HepG2 (cell line): ENCODE results near the gene MIA3. TPM values are rescaled to one million over a fixed set of nuclear protein-coding genes. Genes with fewer than 3 reads are reported as not detected.

Source experiments
- ATAC-seq: fragments of 200-7000 bp; cut with Tn5 transposase; 3 replicates; pipeline ENCODE4 v1.9.1; 2020; ENCODE audit warnings: mild to moderate bottlenecking, moderate library complexity
- BruUV-seq: library from RNA; stranded (reverse); fragments of 400-500 nt; replicated peaks from 2 replicates; lab custom pipeline; 2021; lab: Mats Ljungman, UMichigan
- CTCF ChIA-PET: fragments of 300-600 bp; formaldehyde crosslinking; extraction: SDS; loops from one replicate; lab custom pipeline; 2021; ENCODE audit warnings: low total read pairs, inconsistent platforms, low intra/inter-chr PET ratio; lab: Yijun Ruan, JAX
- POLR2A ChIA-PET: fragments of 350-600 bp; sonication (Branson Sonifier 250); formaldehyde crosslinking; loops from one replicate; lab custom pipeline; 2020; ENCODE audit warnings: antibody characterized with exemption, inconsistent platforms; lab: Yijun Ruan, JAX
- DNase-seq: peaks from one replicate; pipeline ENCODE4 v3.0.0-alpha.2; 2015; ENCODE audit warnings: low spot score
- FAIRE-seq: peaks from 3 replicates; lab custom pipeline; 2011; peaks lifted over from hg19 to GRCh38; lab: Jason Lieb, UNC
- H2AFZ ChIP-seq: one replicate; pipeline ENCODE4 v1.6.1; 2011; ENCODE audit warnings: low read length, inconsistent platforms
- H3K27ac ChIP-seq: fragments of 300-600 bp; 3 replicates; pipeline ENCODE4 v1.8.0; 2011; ENCODE audit warnings: mixed run types, mild to moderate bottlenecking, mixed read lengths, low read length, inconsistent platforms; ENCODE audit not compliant: insufficient read depth; ENCODE audit errors: extremely low read length
- H3K27me3 ChIP-seq, 2 experiments: fragments of 200-600 bp in 1 of 2; 2 replicates in 1 of 2; 3 replicates in 1 of 2; pipeline versions ENCODE4 v1.6.0 to v1.8.0; 2011; ENCODE audit warnings: low read length in 2 of 2, mild to moderate bottlenecking in 2 of 2, moderate library complexity in 2 of 2, inconsistent platforms in 1 of 2; ENCODE audit not compliant: insufficient read depth in 2 of 2, control insufficient read depth in 1 of 2
- H3K36me3 ChIP-seq, 2 experiments: fragments of 200-600 bp in 1 of 2; replicated peaks in 1 of 2; 2 replicates in 1 of 2; 3 replicates in 1 of 2; pipeline versions ENCODE4 v1.5.1 to v1.8.0; 2011; ENCODE audit warnings: low read length in 2 of 2, inconsistent platforms in 1 of 2; ENCODE audit not compliant: insufficient read depth in 2 of 2, control insufficient read depth in 1 of 2
- H3K4me1 ChIP-seq: 2 replicates; pipeline ENCODE4 v1.5.1; 2012; ENCODE audit warnings: low read length, inconsistent platforms; ENCODE audit not compliant: insufficient read depth
- H3K4me2 ChIP-seq: 2 replicates; pipeline ENCODE4 v1.6.0; 2011; ENCODE audit warnings: low read depth, low read length, inconsistent platforms
- H3K4me3 ChIP-seq, 3 experiments: fragments of 200-600 bp in 1 of 3; sonication (generic), shearing (Covaris generic) in 1 of 3; replicated peaks in 1 of 3; 2 replicates each; pipeline ENCODE4 v1.5.1; 2011 to 2016; ENCODE audit warnings: low read length in 3 of 3, inconsistent platforms in 2 of 3, low read depth in 2 of 3, mild to moderate bottlenecking in 2 of 3, control low read depth in 1 of 3, mixed read lengths in 1 of 3; ENCODE audit not compliant: insufficient read depth in 1 of 3
- H3K79me2 ChIP-seq: one replicate; pipeline ENCODE4 v1.6.1; 2011; ENCODE audit warnings: low read length, inconsistent platforms; ENCODE audit not compliant: insufficient read depth
- H3K9ac ChIP-seq: 2 replicates; pipeline ENCODE4 v1.6.0; 2011; ENCODE audit warnings: mild to moderate bottlenecking, low read depth, low read length, inconsistent platforms; ENCODE audit not compliant: insufficient read depth
- H3K9me3 ChIP-seq: 2 replicates; pipeline ENCODE4 v1.5.1; 2012; ENCODE audit warnings: mild to moderate bottlenecking, low read length
- H4K20me1 ChIP-seq: 2 replicates; pipeline ENCODE4 v1.6.0; 2011; ENCODE audit warnings: inconsistent platforms, mild to moderate bottlenecking, low read length, moderate library complexity; ENCODE audit not compliant: insufficient read depth
- CREB1 ChIP-seq, 2 experiments: fragments of 450-650 bp in 1 of 2; IDR thresholded peaks; 2 replicates each; pipeline ENCODE4 v1.6.1; 2016 to 2017; ENCODE audit warnings: control low read depth in 1 of 2, mild to moderate bottlenecking in 1 of 2, missing compliant biosample characterization in 1 of 2, missing genetic modification characterization in 1 of 2
- DNMT1 ChIP-seq: sonication (generic); formaldehyde crosslinking; IDR thresholded peaks from 2 replicates; pipeline ENCODE4 v1.5.1; 2020; ENCODE audit warnings: mild to moderate bottlenecking, missing genetic modification reagents
- HMG20B ChIP-seq: conservative IDR thresholded peaks from 2 replicates; pipeline ENCODE4 v1.6.1; 2016; ENCODE audit warnings: missing genetic modification reagents, missing compliant biosample characterization
- IRX3 ChIP-seq: sonication (generic); formaldehyde crosslinking; IDR thresholded peaks from 2 replicates; pipeline ENCODE4 v1.8.1; 2023; ENCODE audit warnings: mild to moderate bottlenecking, low read depth, missing genetic modification reagents, borderline replicate concordance
- KDM5A ChIP-seq: fragments of 200-600 bp; sonication (generic); IDR thresholded peaks from 2 replicates; pipeline ENCODE4 v1.7.0; 2018; ENCODE audit warnings: antibody characterized with exemption, mild to moderate bottlenecking, low read length, borderline replicate concordance
- MBNL3 ChIP-seq: fragments of 250-450 bp; sonication (Bioruptor Pico); conservative IDR thresholded peaks from 2 replicates; pipeline ENCODE4 v1.8.0; 2022; ENCODE audit warnings: mild to moderate bottlenecking, inconsistent platforms
- MEF2D ChIP-seq: sonication (generic); formaldehyde crosslinking; IDR thresholded peaks from 2 replicates; pipeline ENCODE4 v1.5.1; 2020; ENCODE audit warnings: mild to moderate bottlenecking, missing genetic modification reagents
- MXD1 ChIP-seq: sonication (generic); formaldehyde crosslinking; IDR thresholded peaks from 2 replicates; pipeline ENCODE4 v1.4.0; 2020; ENCODE audit warnings: mild to moderate bottlenecking, missing genetic modification reagents
- SALL2 ChIP-seq: sonication (generic); formaldehyde crosslinking; IDR thresholded peaks from 2 replicates; pipeline ENCODE4 v1.8.1; 2023; ENCODE audit warnings: mild to moderate bottlenecking, missing genetic modification reagents, inconsistent platforms
- SIX4 ChIP-seq: sonication (generic); formaldehyde crosslinking; IDR thresholded peaks from 2 replicates; pipeline ENCODE4 v1.4.0; 2020; ENCODE audit warnings: missing genetic modification reagents
- SP4 ChIP-seq: sonication (generic); formaldehyde crosslinking; IDR thresholded peaks from 2 replicates; pipeline ENCODE4 v1.8.1; 2023; ENCODE audit warnings: mild to moderate bottlenecking, missing genetic modification reagents
- ZBTB37 ChIP-seq: sonication (generic); formaldehyde crosslinking; IDR thresholded peaks from 2 replicates; pipeline ENCODE4 v1.4.0; 2020; ENCODE audit warnings: mild to moderate bottlenecking, missing genetic modification reagents
- ZFY ChIP-seq: sonication (generic); formaldehyde crosslinking; IDR thresholded peaks from 2 replicates; pipeline ENCODE4 v1.4.0; 2020; ENCODE audit warnings: missing genetic modification reagents
- ZNF136 ChIP-seq: sonication (generic); formaldehyde crosslinking; IDR thresholded peaks from 2 replicates; pipeline ENCODE4 v1.8.1; 2022; ENCODE audit warnings: low read depth, mild to moderate bottlenecking, moderate library complexity, missing genetic modification reagents
- ZNF260 ChIP-seq: sonication (generic); formaldehyde crosslinking; IDR thresholded peaks from 2 replicates; pipeline ENCODE4 v1.4.0; 2020; ENCODE audit warnings: missing genetic modification reagents, low read depth, mild to moderate bottlenecking, borderline replicate concordance
- ZNF281 ChIP-seq: sonication (generic); formaldehyde crosslinking; IDR thresholded peaks from 2 replicates; pipeline ENCODE4 v1.4.0; 2020; ENCODE audit warnings: missing genetic modification reagents, borderline replicate concordance
- ZNF446 ChIP-seq: sonication (generic); formaldehyde crosslinking; IDR thresholded peaks from 2 replicates; pipeline ENCODE4 v1.5.0; 2020; ENCODE audit warnings: mild to moderate bottlenecking, missing genetic modification reagents
- ZNF75D ChIP-seq: sonication (generic); formaldehyde crosslinking; IDR thresholded peaks from 2 replicates; pipeline ENCODE4 v1.8.1; 2023; ENCODE audit warnings: missing genetic modification reagents, mild to moderate bottlenecking, borderline replicate concordance
- ZNF83 ChIP-seq: sonication (generic); formaldehyde crosslinking; IDR thresholded peaks from 2 replicates; pipeline ENCODE4 v1.4.0; 2020; ENCODE audit warnings: missing genetic modification reagents, mild to moderate bottlenecking, borderline replicate concordance
- WGBS: methylation state at CpG from one replicate; pipeline ENCODE4 v1.1.6; 2017; ENCODE audit warnings: low lambda C conversion rate; 5-methylcytosine and 5-hydroxymethylcytosine counted together
- in situ Hi-C: cut with HindIII; loops from 2 replicates; pipeline ENCODE4 v1.10.0; 2017; ENCODE audit warnings: low pct_unique_long_range_greater_than_20kb; ENCODE audit not compliant: extremely low pct_ligation_motif_present
- intact Hi-C: fragments of 100-400 bp; cut with micrococcal nuclease; formaldehyde crosslinking; loops from one replicate; pipeline ENCODE4 v1.10.0; 2022; ENCODE audit not compliant: unreplicated experiment
- polyA plus RNA-seq, 8 experiments: library from polyadenylated mRNA; depleted of rRNA in 3 of 8; stranded (reverse) in 7 of 8; unstranded in 1 of 8; fragments of >200 nt; fragmentation: Illumina TruSeq in 4 of 8; extraction: Trizol in 4 of 8; gene quantifications; 2 replicates each; pipeline versions ENCODE4 v1.2.1 to v1.2.3, GENCODE V29; 2011 to 2016; ENCODE audit warnings: low read depth in 4 of 8, missing spikeins in 1 of 8, mixed read lengths in 1 of 8; ENCODE audit not compliant: insufficient read depth in 1 of 8
- total RNA-seq, 5 experiments: library from RNA; depleted of rRNA; stranded (reverse); fragments of >200 nt; fragmentation: Illumina TruSeq; extraction: Trizol; gene quantifications; 2 replicates each; pipeline ENCODE4 v1.2.3, GENCODE V29; 2016; ENCODE audit warnings: low read depth in 1 of 5

MIA3 gene
- total and polyA plus RNA-seq, 2 of the 13 experiments (the other 11 are each of a cell fraction or from before 2014, with no cell fraction given): 45.6 to 48.7 TPM

- 0 out of 2 replicates have a peak, but pooled peaks have one; percentile 8 for TF ChIP-seq HMG20B (CRISPR knock-in tag)
- TF ChIP-seq ZNF83: peak; percentile 8; the same call in 1 of the 2 replicates
- TF ChIP-seq IRX3 (CRISPR knock-in tag): no peak
- TF ChIP-seq ZNF136: no peak
- no peak for TF ChIP-seq DNMT1 (CRISPR knock-in tag)
- TF ChIP-seq SALL2 (CRISPR knock-in tag): peak; percentile 90
Measured at GRCh38 chr1:222643938-222644635, 26.2 kb downstream of the MIA3 start (continued).

GRCh38 chr1:222644636-222644980 is 26.7 kb downstream of the MIA3 start:
- Histone ChIP-seq H3K27ac (peak overlapping the region; percentile 93), H3K79me2 (peaks cover 14% of the 10 kb centered on the region), H3K27me3 (no peaks in the 10 kb centered on the region; a peak in 1 of 5 replicates), H3K4me1 (peaks cover 18% of the 10 kb centered on the region), H4K20me1 (no peaks in the 10 kb centered on the region), H2AFZ (no peak overlapping the region), H3K9ac (peak overlapping the region; percentile 92), H3K4me2 (peak overlapping the region; percentile 79), H3K36me3 (peaks cover 0 to 10% of the 10 kb centered on the region in 2 experiments; a peak in 2 of 5 replicates), H3K4me3 (peak overlapping the region; percentile 73 to 92 (median 88)), H3K9me3 (0 out of 2 replicates have a peak, but pooled peaks cover 5% of the 10 kb centered on the region)
- in situ Hi-C loops (no loop called here), intact Hi-C loops (loop anchor here (1.0 to 2.0 kb wide), 3 partner anchors 55 to 179 kb away; partner anchors contain the start of genes AIDA, BROX and TAF1A)
- DNase-seq (no peak), FAIRE-seq (no peak), ATAC-seq (peak; percentile 15)
- BruUV-seq: TSS peak; percentile 58
- CTCF ChIA-PET: no interaction called here
- WGBS: 1% methylated on average over 5 of the region's 5 CpGs
- POLR2A ChIA-PET: interaction anchor here (0.7 to 2.1 kb wide), 12 partner anchors 10 to 179 kb away, joined by 3 to 20 read pairs (median 4); partner anchors contain the start of genes AIDA, BROX and TAF1A
- TF ChIP-seq MEF2D (no peak), ZBTB37 (CRISPR knock-in tag) (0 out of 2 replicates have a peak, but pooled peaks have one; percentile 9), MXD1 (CRISPR knock-in tag) (no peak), ZNF281 (CRISPR knock-in tag) (no peak), SIX4 (CRISPR knock-in tag) (no peak), ZNF260 (no peak), KDM5A (0 out of 2 replicates have a peak, but pooled peaks have one; percentile 28), SP4 (no peak), ZFY (CRISPR knock-in tag) (no peak), MBNL3 (CRISPR knock-in tag) (no peak), ZNF75D (CRISPR knock-in tag) (no peak), CREB1 (IDR thresholded peaks at IDR 0.05) (no peak), CREB1 (CRISPR knock-in tag; IDR thresholded peaks at IDR 0.05) (no peak), ZNF446 (CRISPR knock-in tag) (no peak)
